Gastroesophageal sphincter (tissue), 4 donors: ENCODE measurements around the gene TNFRSF8. TPM values are rescaled to one million over a fixed set of nuclear protein-coding genes. Genes with fewer than 3 reads are reported as not detected.

ENCODE experiments used
- ATAC-seq: fragments of 150-250 bp; one replicate; pipeline ENCODE4 v1.9.1; 2016; ENCODE audit warnings: mild to moderate bottlenecking, moderate library complexity
- H3K27ac ChIP-seq, 4 donors: fragments of 200-600 bp; sonication (generic) in 3 of 4; 1 replicate in 3 of 4; 2 replicates in 1 of 4; pipeline ENCODE4 v1.5.1; 2016 to 2019
- H3K27me3 ChIP-seq: fragments of 200-600 bp; sonication (generic); one replicate; pipeline ENCODE4 v1.5.1; 2019
- H3K36me3 ChIP-seq, 2 donors: fragments of 200-600 bp; sonication (generic); one replicate each; pipeline ENCODE4 v1.5.1; 2019; ENCODE audit warnings: control low read depth in 1 of 2
- H3K4me1 ChIP-seq, 3 donors: fragments of 200-600 bp; sonication (generic); 1 replicate in 2 of 3; 2 replicates in 1 of 3; pipeline ENCODE4 v1.5.1; 2016 to 2019; ENCODE audit warnings: control low read depth in 2 of 3
- H3K4me3 ChIP-seq, 2 donors: fragments of 200-600 bp; sonication (generic); one replicate each; pipeline ENCODE4 v1.5.1; 2019; ENCODE audit warnings: mild to moderate bottlenecking in 1 of 2, moderate library complexity in 1 of 2
- H3K9me3 ChIP-seq, 3 donors: fragments of 200-600 bp; sonication (generic); one replicate each; pipeline ENCODE4 v1.5.1; 2017 to 2019; ENCODE audit warnings: control low read depth in 2 of 3
- EP300 ChIP-seq: sonication (generic); formaldehyde crosslinking; IDR thresholded peaks from one replicate; pipeline ENCODE4 v1.6.1; 2017; ENCODE audit warnings: antibody characterized with exemption, mild to moderate bottlenecking
- POLR2A ChIP-seq, 2 donors: fragments of 450-650 bp; IDR thresholded peaks; one replicate each; pipeline ENCODE4 v1.6.1; 2017; ENCODE audit warnings: antibody characterized with exemption in 2 of 2, mild to moderate bottlenecking in 2 of 2, moderate library complexity in 1 of 2
- POLR2AphosphoS5 ChIP-seq: sonication (generic); formaldehyde crosslinking; IDR thresholded peaks from one replicate; pipeline ENCODE4 v1.6.1; 2017; ENCODE audit warnings: antibody characterized with exemption
- WGBS, 2 donors: methylation state at CpG; one replicate each; pipeline ENCODE4 v1.1.5; 2018; ENCODE audit warnings: low coverage in 1 of 2; 5-methylcytosine and 5-hydroxymethylcytosine counted together
- total RNA-seq, 4 donors: library from RNA; depleted of rRNA; stranded (reverse); fragments of >200 nt; gene quantifications; one replicate each; pipeline ENCODE4 v1.1.0, GENCODE V29; 2016
- TF ChIP-seq, protein P1 (sequence below), 4 experiments: fragments of 200-600 bp in 2 of 4; fragments of 450-650 bp in 2 of 4; sonication (generic) in 1 of 4; IDR thresholded peaks; one replicate each; pipeline ENCODE4 v1.5.1; 2017 to 2019; ENCODE audit warnings: antibody characterized with exemption in 4 of 4, mild to moderate bottlenecking in 2 of 4, moderate library complexity in 2 of 4

TNFRSF8 gene
- total RNA-seq, 4 donors from 2014 or later: 0.47 to 4.2 (median 1.4) TPM

DNA sequence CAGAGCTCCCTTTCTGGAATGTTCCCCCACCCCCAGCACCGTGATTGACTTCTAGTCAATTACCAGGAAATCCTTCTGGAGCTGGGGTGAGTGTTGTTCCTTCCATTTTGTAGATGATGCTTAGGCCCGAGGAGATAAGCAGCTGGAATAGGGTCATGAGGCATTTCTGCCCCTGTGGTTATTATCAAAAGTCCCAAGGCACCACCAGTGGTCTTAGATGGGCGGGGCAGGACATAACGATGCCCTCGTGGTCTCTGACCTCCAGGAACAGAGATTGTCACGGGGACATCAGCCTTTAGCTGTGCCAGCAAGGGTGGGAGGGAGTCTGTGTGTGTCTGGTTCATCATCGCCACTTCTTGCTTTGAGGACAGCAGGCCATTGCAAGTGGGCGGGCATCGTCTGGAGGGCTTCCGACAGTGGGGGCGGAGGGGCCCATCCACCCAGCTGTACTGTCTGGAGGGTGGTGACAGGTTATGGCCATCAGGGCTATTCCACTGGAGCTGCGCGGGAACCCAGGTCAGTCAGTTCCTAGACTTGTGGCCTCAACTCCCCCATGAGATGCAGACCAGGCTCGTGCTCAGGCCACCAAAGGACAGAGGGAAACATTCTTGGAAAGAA is 22.6 kb downstream of the TNFRSF8 start:
- ATAC-seq: no peak

DNA sequence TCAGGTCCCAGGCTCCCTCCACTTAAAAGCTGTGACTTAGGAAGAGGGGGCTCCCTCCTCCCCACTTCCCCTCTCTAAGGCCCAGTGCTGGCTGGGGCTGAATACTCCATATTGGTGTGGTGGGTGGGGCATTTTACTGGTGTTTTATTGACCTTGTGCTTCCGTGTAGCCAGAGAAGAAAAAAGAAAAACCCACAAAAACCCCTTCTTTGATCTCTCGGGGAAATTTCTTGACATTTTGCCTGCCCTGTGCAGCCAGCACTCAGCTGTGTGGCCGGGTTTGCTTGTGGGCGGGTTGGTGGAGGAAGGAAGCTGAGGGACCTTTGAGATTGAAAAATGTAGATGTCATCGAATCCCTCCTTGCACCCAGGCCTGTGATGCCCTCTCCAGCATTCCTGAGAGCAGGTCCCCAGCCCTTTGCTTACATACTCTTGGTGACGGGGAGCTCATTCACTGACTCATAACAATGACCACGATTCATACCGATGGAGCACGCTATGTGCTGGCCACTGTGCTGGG is 24.8 kb downstream of the TNFRSF8 start:
- TF ChIP-seq POLR2A (IDR thresholded peaks at IDR 0.05) (no peak), POLR2AphosphoS5 (no peak), EP300 (no peak)
- TF ChIP-seq, protein P1, sequence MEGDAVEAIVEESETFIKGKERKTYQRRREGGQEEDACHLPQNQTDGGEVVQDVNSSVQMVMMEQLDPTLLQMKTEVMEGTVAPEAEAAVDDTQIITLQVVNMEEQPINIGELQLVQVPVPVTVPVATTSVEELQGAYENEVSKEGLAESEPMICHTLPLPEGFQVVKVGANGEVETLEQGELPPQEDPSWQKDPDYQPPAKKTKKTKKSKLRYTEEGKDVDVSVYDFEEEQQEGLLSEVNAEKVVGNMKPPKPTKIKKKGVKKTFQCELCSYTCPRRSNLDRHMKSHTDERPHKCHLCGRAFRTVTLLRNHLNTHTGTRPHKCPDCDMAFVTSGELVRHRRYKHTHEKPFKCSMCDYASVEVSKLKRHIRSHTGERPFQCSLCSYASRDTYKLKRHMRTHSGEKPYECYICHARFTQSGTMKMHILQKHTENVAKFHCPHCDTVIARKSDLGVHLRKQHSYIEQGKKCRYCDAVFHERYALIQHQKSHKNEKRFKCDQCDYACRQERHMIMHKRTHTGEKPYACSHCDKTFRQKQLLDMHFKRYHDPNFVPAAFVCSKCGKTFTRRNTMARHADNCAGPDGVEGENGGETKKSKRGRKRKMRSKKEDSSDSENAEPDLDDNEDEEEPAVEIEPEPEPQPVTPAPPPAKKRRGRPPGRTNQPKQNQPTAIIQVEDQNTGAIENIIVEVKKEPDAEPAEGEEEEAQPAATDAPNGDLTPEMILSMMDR (IDR thresholded peaks at IDR 0.05): no peak
- no peaks in the 10 kb centered on the region for H3K4me1 ChIP-seq
- no peak overlapping the region for H3K4me3 ChIP-seq
- H3K27me3 ChIP-seq: peaks cover 6% of the 10 kb centered on the region
- ATAC-seq: no peak
- WGBS, 2 donors: 39 to 40% methylated on average over 1 to 3 of the region's 9 CpGs
- H3K27ac ChIP-seq: no peak overlapping the region
- H3K9me3 ChIP-seq: peaks cover 0 to 28% (median 0%) of the 10 kb centered on the region in 3 donors
- H3K36me3 ChIP-seq: no peaks in the 10 kb centered on the region

More for the DNA sequence above, 22.6 kb downstream of the TNFRSF8 start:
- no peak overlapping the region for H3K27ac ChIP-seq
- H3K9me3 ChIP-seq: peaks cover 0 to 36% (median 0%) of the 10 kb centered on the region in 3 donors
- H3K27me3 ChIP-seq: peaks cover 8% of the 10 kb centered on the region
- H3K4me1 ChIP-seq: no peaks in the 10 kb centered on the region
- no peaks in the 10 kb centered on the region for H3K36me3 ChIP-seq
- 67% methylated on average over 1 of the region's 14 CpGs; no CpG with 5 or more reads in 1 of the 2 donors for WGBS, 2 donors
- TF ChIP-seq POLR2A (IDR thresholded peaks at IDR 0.05): no peak
- TF ChIP-seq, protein P1 (IDR thresholded peaks at IDR 0.05): no peak
- TF ChIP-seq POLR2AphosphoS5: no peak
- TF ChIP-seq EP300: no peak
- no peak overlapping the region for H3K4me3 ChIP-seq

DNA sequence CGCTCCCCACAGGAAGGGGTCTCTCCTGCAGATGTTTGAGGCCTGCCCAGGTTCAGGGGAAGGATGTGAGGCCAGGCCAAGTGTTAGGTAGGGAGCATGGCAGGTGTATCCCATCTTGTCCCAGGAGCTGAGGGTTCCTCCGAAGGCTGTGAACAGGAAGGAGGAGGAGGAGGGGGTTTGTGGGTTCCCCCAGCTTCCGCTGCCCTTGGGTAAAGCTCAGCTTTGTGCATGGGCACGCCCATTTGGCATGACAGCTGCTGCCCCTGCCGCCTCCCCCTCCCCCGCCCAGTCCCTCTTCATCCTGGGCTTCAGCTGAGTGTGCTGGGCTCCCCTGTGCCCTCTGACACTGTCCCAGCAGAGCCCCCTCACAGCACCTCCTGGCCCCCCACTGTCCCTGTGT is 25.5 kb downstream of the TNFRSF8 start:
- Histone ChIP-seq H3K9me3 (peaks cover 0 to 21% (median 0%) of the 10 kb centered on the region in 3 donors), H3K4me1 (no peaks in the 10 kb centered on the region), H3K4me3 (no peak overlapping the region), H3K27me3 (peaks cover 6% of the 10 kb centered on the region), H3K36me3 (no peaks in the 10 kb centered on the region), H3K27ac (no peak overlapping the region)
- no peak for ATAC-seq
- TF ChIP-seq POLR2AphosphoS5 (no peak), POLR2A (IDR thresholded peaks at IDR 0.05) (no peak), EP300 (no peak)
- TF ChIP-seq, protein P1 (IDR thresholded peaks at IDR 0.05): no peak
- WGBS, 2 donors: 71% methylated on average over 3 of the region's 6 CpGs; no CpG with 5 or more reads in 1 of the 2 donors

DNA sequence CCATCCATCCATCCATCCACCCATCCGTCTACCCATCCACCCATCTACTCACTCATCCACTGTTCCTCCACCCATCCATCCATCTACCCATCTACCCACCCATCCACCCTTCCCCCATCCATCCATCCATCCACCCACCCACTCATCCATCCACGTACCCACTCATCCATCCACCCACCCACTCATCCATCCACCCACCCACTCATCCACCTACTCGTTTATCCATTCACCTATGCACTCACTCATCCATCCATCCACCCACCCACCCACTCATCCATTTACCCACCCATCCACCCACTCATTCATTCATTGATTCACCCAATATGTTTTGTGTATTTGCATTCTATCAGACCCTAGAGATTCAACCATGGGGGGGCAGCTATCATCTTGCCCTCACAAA is 27.2 kb downstream of the TNFRSF8 start:
- H3K36me3 ChIP-seq: no peaks in the 10 kb centered on the region
- H3K27me3 ChIP-seq: peaks cover 6% of the 10 kb centered on the region
- 81 to 93% methylated on average over 3 of the region's 3 CpGs for WGBS, 2 donors
- H3K4me1 ChIP-seq: no peaks in the 10 kb centered on the region
- no peak overlapping the region for H3K4me3 ChIP-seq
- no peak for ATAC-seq
- H3K27ac ChIP-seq: no peak overlapping the region
- peaks cover 0 to 13% (median 0%) of the 10 kb centered on the region in 3 donors for H3K9me3 ChIP-seq
- TF ChIP-seq POLR2AphosphoS5 (no peak), EP300 (no peak), POLR2A (IDR thresholded peaks at IDR 0.05) (no peak)
- TF ChIP-seq, protein P1 (IDR thresholded peaks at IDR 0.05): no peak

DNA sequence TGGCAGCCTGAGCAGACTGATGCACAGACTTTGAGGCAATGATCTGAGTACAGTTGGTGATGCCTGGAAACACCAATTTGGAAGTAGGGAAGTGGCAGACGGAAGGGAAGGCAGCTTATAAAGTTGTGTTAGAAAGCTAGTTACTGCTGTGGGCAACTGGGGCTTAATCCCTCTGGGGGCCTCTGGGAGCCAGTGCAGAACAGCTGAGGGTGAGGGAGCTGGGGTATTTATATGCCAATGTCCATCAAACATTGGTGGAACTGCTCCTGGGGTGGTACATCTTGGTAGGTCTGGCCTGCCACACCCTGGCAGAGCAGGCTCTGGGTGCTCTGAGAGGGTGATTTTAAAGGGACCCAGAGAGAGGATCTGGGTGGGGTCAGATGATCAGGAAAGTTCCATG is 28.1 kb downstream of the TNFRSF8 start:
- TF ChIP-seq EP300: no peak
- no peak for TF ChIP-seq POLR2AphosphoS5
- TF ChIP-seq, protein P1 (IDR thresholded peaks at IDR 0.05): no peak
- TF ChIP-seq POLR2A (IDR thresholded peaks at IDR 0.05): no peak
- ATAC-seq: no peak
- Histone ChIP-seq H3K27ac (no peak overlapping the region), H3K9me3 (peaks cover 0 to 7% (median 0%) of the 10 kb centered on the region in 3 donors), H3K4me3 (no peak overlapping the region), H3K4me1 (no peaks in the 10 kb centered on the region), H3K36me3 (no peaks in the 10 kb centered on the region), H3K27me3 (peaks cover 6% of the 10 kb centered on the region)
- 80% methylated on average over 1 of the region's 1 CpG for WGBS, 2 donors
